HG03565 (cell line): Measurements from ENCODE around the gene HEATR3.

Experiments
- ATAC-seq: cut with Tn5 transposase; IDR thresholded peaks from one replicate; pipeline ENCODE4 v1.9.1; 2021; ENCODE audit warnings: mild to moderate bottlenecking, moderate library complexity; ENCODE audit not compliant: unreplicated experiment

The HEATR3 gene

DNA sequence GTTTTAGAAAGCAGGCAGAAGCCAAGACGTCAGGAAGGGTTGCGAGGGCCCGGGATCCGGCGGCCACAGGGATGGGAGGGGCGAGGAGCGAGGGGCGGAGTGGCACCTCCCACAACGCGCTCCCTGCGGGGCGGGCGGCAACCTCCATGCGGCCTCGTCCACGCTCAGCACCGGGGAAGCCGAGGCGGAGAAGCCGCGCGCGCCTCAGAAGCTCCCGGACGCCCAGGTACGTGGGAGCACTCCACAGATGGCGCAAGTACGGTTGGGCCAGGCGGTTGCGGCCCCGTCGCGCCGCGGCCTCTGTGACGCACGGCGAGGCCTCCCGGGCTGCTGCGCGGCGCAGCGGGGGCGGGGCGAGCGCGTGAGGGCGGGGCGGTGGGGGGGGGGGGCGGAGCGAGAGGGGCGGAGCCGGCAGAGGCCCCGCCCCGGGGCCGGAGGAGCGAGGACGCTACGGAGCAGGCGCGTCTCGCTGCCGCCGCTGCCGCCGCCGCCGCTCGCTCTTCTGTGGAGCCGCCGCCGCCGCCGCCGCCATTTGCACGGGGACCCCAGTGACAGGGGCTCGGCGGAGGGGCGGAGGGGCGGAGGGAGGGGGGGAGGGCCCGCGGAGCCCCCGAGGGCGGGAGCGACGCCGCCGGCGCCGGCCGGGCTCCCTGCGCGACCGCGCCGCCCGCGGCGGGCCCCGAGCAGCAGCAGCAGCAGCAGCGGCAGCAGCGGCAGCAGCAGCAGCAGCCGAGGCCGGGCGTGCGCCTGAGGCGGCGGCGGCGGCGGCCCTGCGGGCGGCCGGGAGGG, 87.2 kb downstream of the HEATR3 start, which contains the start of gene TENT4B:
TSS of gene TENT4B (plus strand) at position 500 of the 789 bp plus-strand sequence. CDS start 316 bp downstream, outside the sequence.
- ATAC-seq: peak; percentile 51

DNA sequence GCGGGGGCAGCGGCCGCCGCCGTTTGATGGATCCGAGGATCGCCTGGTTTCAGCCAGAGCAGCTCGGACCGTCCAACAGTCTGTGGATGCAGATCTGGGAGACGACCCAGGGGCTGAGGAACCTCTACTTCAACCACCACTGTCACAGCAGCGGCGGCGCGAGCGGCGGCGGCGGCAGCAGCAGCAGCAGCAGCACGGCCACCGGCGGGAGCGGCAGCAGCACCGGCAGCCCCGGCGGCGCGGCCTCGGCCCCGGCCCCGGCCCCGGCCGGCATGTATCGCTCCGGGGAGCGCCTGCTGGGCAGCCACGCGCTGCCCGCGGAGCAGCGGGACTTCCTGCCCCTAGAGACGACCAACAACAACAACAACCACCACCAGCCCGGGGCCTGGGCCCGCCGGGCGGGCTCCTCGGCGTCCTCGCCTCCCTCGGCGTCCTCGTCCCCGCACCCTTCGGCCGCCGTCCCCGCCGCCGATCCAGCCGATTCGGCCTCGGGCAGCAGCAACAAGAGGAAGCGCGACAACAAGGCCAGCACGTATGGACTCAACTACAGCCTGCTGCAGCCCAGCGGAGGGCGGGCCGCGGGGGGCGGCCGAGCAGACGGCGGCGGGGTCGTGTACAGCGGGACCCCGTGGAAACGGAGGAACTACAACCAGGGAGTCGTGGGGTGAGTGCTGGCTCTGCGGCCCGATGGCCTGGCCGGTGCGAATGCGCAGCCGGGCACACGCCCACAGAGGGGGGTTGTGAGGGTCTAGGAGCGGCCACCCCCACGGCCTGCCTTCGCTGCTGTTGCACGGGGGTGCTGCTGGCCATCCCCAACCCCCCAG, 88.0 kb downstream of the HEATR3 start:
- ATAC-seq: peak; percentile 3

DNA sequence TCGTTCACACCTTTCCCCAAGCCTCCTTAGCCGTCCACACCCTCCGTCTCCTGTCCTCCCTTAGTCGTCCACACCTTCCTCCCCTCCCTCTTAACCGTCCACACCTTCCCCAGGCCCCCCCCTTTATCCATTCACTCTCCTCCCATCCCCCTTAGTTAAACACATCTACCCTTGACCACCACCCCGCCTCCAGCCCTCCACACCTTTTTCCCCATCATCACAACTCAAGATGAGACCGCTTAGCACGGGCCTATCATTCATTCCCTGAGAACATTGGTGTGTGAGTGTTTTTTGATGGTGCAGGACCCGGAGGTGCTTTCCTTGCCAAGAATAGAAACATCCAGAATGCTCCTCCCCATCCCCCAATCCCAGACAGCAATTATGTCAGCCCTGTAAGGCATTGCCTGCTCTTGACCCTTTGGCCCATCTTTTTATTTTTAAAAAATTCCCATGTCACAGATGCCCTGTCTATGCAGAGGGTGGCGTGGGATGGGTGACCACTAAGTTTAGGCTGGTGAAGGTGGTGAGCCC, 88.7 kb downstream of the HEATR3 start:
- no peak for ATAC-seq

DNA sequence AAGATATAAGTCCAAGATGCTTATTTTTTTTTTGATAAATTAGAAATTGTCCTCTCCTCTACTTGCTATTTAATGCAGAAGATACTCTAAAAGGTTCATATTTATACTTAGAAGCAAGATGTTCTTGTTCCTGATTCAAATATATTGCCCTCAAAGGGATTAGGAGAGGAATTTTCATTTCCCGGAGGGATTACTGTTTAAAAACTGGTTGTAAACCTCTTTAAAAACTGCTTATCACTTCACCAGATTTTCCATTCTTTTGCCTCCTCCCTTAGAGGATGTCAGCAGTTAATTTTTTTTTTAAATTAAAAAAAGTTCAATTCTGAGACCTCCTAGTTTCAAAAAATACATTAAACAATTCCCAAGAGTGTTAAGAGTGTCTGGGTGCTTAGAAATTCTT, 90.2 kb downstream of the HEATR3 start:
- no peak for ATAC-seq
